T-cell (primary cell): ENCODE measurements around the gene PCBP1. TPM values are rescaled to one million over a fixed set of nuclear protein-coding genes. Genes with fewer than 3 reads are reported as not detected.
"Not testable (repeated sequence)": the region's sequence is repeated elsewhere in the genome, so short reads cannot be mapped to it uniquely, and the experiment has no call there.

Experiments
- ATAC-seq, 4 experiments: fragments of 200-7000 bp in 3 of 4; fragments of 150-1000 bp in 1 of 4; cut with Tn5 transposase; replicated peaks in 1 of 4; 1 replicate in 3 of 4; 2 replicates in 1 of 4; pipeline ENCODE4 v1.10.0; 2021; ENCODE audit warnings: moderate library complexity in 3 of 4, mild to moderate bottlenecking in 2 of 4, moderate number of reproducible peaks in 1 of 4
- CTCF ChIA-PET, 2 donors: fragments of 300-600 bp; sonication (Branson Sonifier 250); formaldehyde crosslinking; loops; one replicate each; lab custom pipeline; 2022; ENCODE audit warnings: antibody characterized with exemption in 2 of 2; lab: Charles Lee
- POLR2A ChIA-PET, 2 donors: fragments of 300-600 bp; sonication (Branson Sonifier 250); formaldehyde crosslinking; loops; one replicate each; lab custom pipeline; 2022; ENCODE audit warnings: antibody characterized with exemption in 2 of 2; lab: Charles Lee
- DNase-seq, 35 experiments: peaks; one replicate each; pipeline versions ENCODE4 v3.0.0 to v3.0.0-alpha.2; 2013 to 2023
- H3K27ac ChIP-seq: one replicate; pipeline ENCODE4 v1.5.1; 2013; ENCODE audit warnings: low read length
- H3K27me3 ChIP-seq, 2 experiments: replicated peaks in 1 of 2; 1 replicate in 1 of 2; 2 replicates in 1 of 2; pipeline versions ENCODE4 v1.6.1 to v1.7.0; 2013; ENCODE audit warnings: low read length in 1 of 2, mixed read lengths in 1 of 2; ENCODE audit not compliant: control insufficient read depth in 2 of 2, insufficient read depth in 2 of 2; ENCODE audit errors: extremely low read depth in 1 of 2
- H3K36me3 ChIP-seq, 2 donors: 1 replicate in 1 of 2; 2 replicates in 1 of 2; pipeline versions ENCODE4 v1.6.1 to v1.7.0; 2013; ENCODE audit warnings: low read length in 1 of 2; ENCODE audit not compliant: control insufficient read depth in 2 of 2, insufficient read depth in 1 of 2; ENCODE audit errors: extremely low read depth in 1 of 2
- H3K4me1 ChIP-seq, 2 experiments: 1 replicate in 1 of 2; 2 replicates in 1 of 2; pipeline versions ENCODE4 v1.6.1 to v1.7.0; 2013; ENCODE audit warnings: low read length in 2 of 2, mixed read lengths in 1 of 2; ENCODE audit not compliant: insufficient read depth in 2 of 2, control insufficient read depth in 1 of 2; ENCODE audit errors: extremely low read depth in 1 of 2
- H3K4me3 ChIP-seq, 2 donors: 1 replicate in 1 of 2; 2 replicates in 1 of 2; pipeline versions ENCODE4 v1.5.1 to v1.7.0; 2013; ENCODE audit warnings: mild to moderate bottlenecking in 2 of 2, low read length in 1 of 2, moderate library complexity in 1 of 2; ENCODE audit not compliant: control insufficient read depth in 1 of 2; ENCODE audit errors: extremely low read depth in 1 of 2
- H3K9me3 ChIP-seq: 2 replicates; pipeline ENCODE4 v1.7.0; 2013
- H3K27ac Mint-ChIP-seq, 2 donors: one replicate each; pipeline ENCODE4 v1.8.0; 2020 to 2021; ENCODE audit warnings: mild to moderate bottlenecking in 2 of 2, mixed read lengths in 2 of 2
- H3K27me3 Mint-ChIP-seq, 2 donors: one replicate each; pipeline ENCODE4 v1.8.0; 2021 to 2022; ENCODE audit warnings: mixed read lengths in 2 of 2
- H3K36me3 Mint-ChIP-seq: one replicate; pipeline ENCODE4 v1.8.0; 2021; ENCODE audit warnings: mixed read lengths
- H3K4me1 Mint-ChIP-seq, 3 donors: one replicate each; pipeline ENCODE4 v1.8.0; 2020 to 2022; ENCODE audit warnings: mixed read lengths in 3 of 3, mild to moderate bottlenecking in 1 of 3
- H3K4me3 Mint-ChIP-seq, 3 donors: one replicate each; pipeline ENCODE4 v1.8.0; 2020 to 2022; ENCODE audit warnings: mild to moderate bottlenecking in 3 of 3, mixed read lengths in 3 of 3, moderate library complexity in 3 of 3
- H3K9me3 Mint-ChIP-seq, 3 donors: one replicate each; pipeline ENCODE4 v1.8.0; 2020 to 2022; ENCODE audit warnings: mixed read lengths in 3 of 3
- WGBS: methylation state at CpG from one replicate; pipeline ENCODE4 v1.1.5; 2013; ENCODE audit warnings: missing lambda C conversion rate; ENCODE audit not compliant: insufficient coverage; 5-methylcytosine and 5-hydroxymethylcytosine counted together
- total RNA-seq, 35 experiments: library from RNA in 6 of 35; stranded (reverse) in 6 of 35; fragments of 120-200 nt in 1 of 35; gene quantifications; one replicate each; pipeline versions ENCODE4 v1.2.1 to v1.2.4 and lab custom pipeline; 2013 to 2026

Gene PCBP1
- total RNA-seq, 5 donors from 2014 or later (not counting 1 experiment from before 2014, with no cell fraction given): 303 to 431 (median 386) TPM

- peaks cover 54 to 59% (median 54%) of the 10 kb centered on the region in 3 donors for H3K4me1 Mint-ChIP-seq
Measured at GRCh38 chr2:70104231-70105111, 17.2 kb downstream of the PCBP1 start.

GRCh38 chr2:70106138-70106537, 18.9 kb downstream of the PCBP1 start:
- H3K27me3 Mint-ChIP-seq, ATAC-seq, H3K27ac ChIP-seq, H3K4me3 Mint-ChIP-seq, H3K36me3 ChIP-seq, H3K36me3 Mint-ChIP-seq, POLR2A ChIA-PET, H3K9me3 ChIP-seq, H3K9me3 Mint-ChIP-seq, H3K27me3 ChIP-seq, H3K4me3 ChIP-seq, DNase-seq: not testable (repeated sequence)
- CTCF ChIA-PET: interaction anchor here in 1 of 2 donors (0.7 kb wide), 1 partner anchor 32 kb away, joined by 3 read pairs; no protein-coding TSS in a partner anchor
- 80% methylated on average over 1 of the region's 8 CpGs for WGBS
- peaks cover 9 to 69% of the 10 kb centered on the region in 2 experiments for H3K4me1 ChIP-seq
- Mint-ChIP-seq H3K4me1 (peaks cover 64 to 70% (median 66%) of the 10 kb centered on the region in 3 donors), H3K27ac (peak overlapping the region; percentile 55 to 97)

More at GRCh38 chr2:70104231-70105111, 17.2 kb downstream of the PCBP1 start:
- Histone ChIP-seq H3K27me3 (no peaks in the 10 kb centered on the region), H3K4me1 (peaks cover 7 to 52% of the 10 kb centered on the region in 2 experiments), H3K9me3 (no peaks in the 10 kb centered on the region), H3K4me3 (peak overlapping the region; percentile 22 to 25), H3K36me3 (no peaks in the 10 kb centered on the region), H3K27ac (peak overlapping the region; percentile 87)
- no peaks in the 10 kb centered on the region for H3K27me3 Mint-ChIP-seq
- H3K4me3 Mint-ChIP-seq: peak overlapping the region; percentile 70 to 74 (median 74)
- WGBS: 20% methylated on average over 2 of the region's 11 CpGs
- ChIA-PET CTCF (interaction anchor here (0.5 to 1.5 kb wide), 8 partner anchors 11 to 33 kb away, joined by 3 to 7 read pairs (median 4); no protein-coding TSS in a partner anchor), POLR2A (interaction anchor here (0.6 to 1.2 kb wide), 6 partner anchors 9 to 201 kb away, joined by 3 to 5 read pairs (median 3); no protein-coding TSS in a partner anchor)
- H3K27ac Mint-ChIP-seq: peak overlapping the region; percentile 98 to 99
- ATAC-seq (no peak), DNase-seq (peak in 3 of 35 experiments; percentile 24 to 49 (median 25))
- H3K9me3 Mint-ChIP-seq: no peaks in the 10 kb centered on the region
- no peaks in the 10 kb centered on the region for H3K36me3 Mint-ChIP-seq

GRCh38 chr2:70110397-70110796, 23.1 kb downstream of the PCBP1 start:
- peak overlapping the region in 1 of 3 donors; percentile 67 for H3K4me3 Mint-ChIP-seq
- POLR2A ChIA-PET: interaction anchor here (0.7 to 1.2 kb wide), 4 partner anchors 14 to 771 kb away, joined by 3 to 10 read pairs (median 6); no protein-coding TSS in a partner anchor
- H3K27me3 Mint-ChIP-seq, H3K36me3 ChIP-seq, CTCF ChIA-PET, H3K9me3 ChIP-seq, H3K4me3 ChIP-seq, ATAC-seq, H3K9me3 Mint-ChIP-seq, DNase-seq, H3K27me3 ChIP-seq, H3K36me3 Mint-ChIP-seq: not testable (repeated sequence)
- peaks cover 57 to 59% (median 58%) of the 10 kb centered on the region in 3 donors for H3K4me1 Mint-ChIP-seq
- WGBS: no CpG with 5 or more reads among the region's 5 CpGs
- H3K4me1 ChIP-seq: peaks cover 9 to 66% of the 10 kb centered on the region in 2 experiments
- peak overlapping the region; percentile 91 for H3K27ac ChIP-seq
- peak overlapping the region; percentile 96 to 97 for H3K27ac Mint-ChIP-seq

- Histone ChIP-seq H3K36me3 (no peaks in the 10 kb centered on the region), H3K4me3 (no peak overlapping the region), H3K4me1 (peaks cover 11 to 68% of the 10 kb centered on the region in 2 experiments), H3K9me3 (no peaks in the 10 kb centered on the region), H3K27ac (peak overlapping the region; percentile 91), H3K27me3 (no peaks in the 10 kb centered on the region)
- CTCF ChIA-PET: no interaction called here
- H3K4me1 Mint-ChIP-seq: peaks cover 56 to 71% (median 70%) of the 10 kb centered on the region in 3 donors
- POLR2A ChIA-PET: interaction anchor here in 1 of 2 donors (0.6 kb wide), 2 partner anchors 187 to 731 kb away, joined by 5 to 6 read pairs; no protein-coding TSS in a partner anchor
- peak overlapping the region in 1 of 3 donors; percentile 13 for H3K4me3 Mint-ChIP-seq
- WGBS: 100% methylated on average over 1 of the region's 7 CpGs
- ATAC-seq (no peak), DNase-seq (no peak)
- no peaks in the 10 kb centered on the region for H3K9me3 Mint-ChIP-seq
- H3K36me3 Mint-ChIP-seq: no peaks in the 10 kb centered on the region
- peak overlapping the region; percentile 43 to 79 for H3K27ac Mint-ChIP-seq
- H3K27me3 Mint-ChIP-seq: no peaks in the 10 kb centered on the region
Measured at GRCh38 chr2:70111752-70112591, 24.7 kb downstream of the PCBP1 start.

GRCh38 chr2:70113359-70114070, 26.2 kb downstream of the PCBP1 start:
- H3K27me3 ChIP-seq: no peaks in the 10 kb centered on the region
- Mint-ChIP-seq H3K9me3 (no peaks in the 10 kb centered on the region), H3K36me3 (no peaks in the 10 kb centered on the region), H3K4me3 (peak overlapping the region in 1 of 3 donors; percentile 53), H3K4me1 (peaks cover 45 to 64% (median 61%) of the 10 kb centered on the region in 3 donors), H3K27me3 (no peaks in the 10 kb centered on the region), H3K27ac (peak overlapping the region; percentile 61 to 76)
- H3K4me1 ChIP-seq: peaks cover 11 to 55% of the 10 kb centered on the region in 2 experiments
- H3K4me3 ChIP-seq: no peak overlapping the region
- 90% methylated on average over 4 of the region's 4 CpGs for WGBS
- no peaks in the 10 kb centered on the region for H3K36me3 ChIP-seq
- no peak overlapping the region for H3K27ac ChIP-seq
- CTCF ChIA-PET: interaction anchor here in 1 of 2 donors (0.9 kb wide), 1 partner anchor 20 kb away, joined by 5 read pairs; no protein-coding TSS in a partner anchor
- no peak for ATAC-seq
- DNase-seq: no peak
- POLR2A ChIA-PET: no interaction called here
- H3K9me3 ChIP-seq: no peaks in the 10 kb centered on the region
